HepG2 (cell line): ENCODE results near the gene ITGB3. TPM values are rescaled to one million over a fixed set of nuclear protein-coding genes. Genes with fewer than 3 reads are reported as not detected.

ENCODE experiments used
- ATAC-seq: fragments of 200-7000 bp; cut with Tn5 transposase; 3 replicates; pipeline ENCODE4 v1.9.1; 2020; ENCODE audit warnings: mild to moderate bottlenecking, moderate library complexity
- BruUV-seq: library from RNA; stranded (reverse); fragments of 400-500 nt; replicated peaks from 2 replicates; lab custom pipeline; 2021; lab: Mats Ljungman, UMichigan
- CTCF ChIA-PET: fragments of 300-600 bp; formaldehyde crosslinking; extraction: SDS; loops from one replicate; lab custom pipeline; 2021; ENCODE audit warnings: low total read pairs, inconsistent platforms, low intra/inter-chr PET ratio; lab: Yijun Ruan, JAX
- POLR2A ChIA-PET: fragments of 350-600 bp; sonication (Branson Sonifier 250); formaldehyde crosslinking; loops from one replicate; lab custom pipeline; 2020; ENCODE audit warnings: antibody characterized with exemption, inconsistent platforms; lab: Yijun Ruan, JAX
- DNase-seq: peaks from one replicate; pipeline ENCODE4 v3.0.0-alpha.2; 2015; ENCODE audit warnings: low spot score
- FAIRE-seq: peaks from 3 replicates; lab custom pipeline; 2011; peaks lifted over from hg19 to GRCh38; lab: Jason Lieb, UNC
- H2AFZ ChIP-seq: one replicate; pipeline ENCODE4 v1.6.1; 2011; ENCODE audit warnings: low read length, inconsistent platforms
- H3K27ac ChIP-seq: fragments of 300-600 bp; 3 replicates; pipeline ENCODE4 v1.8.0; 2011; ENCODE audit warnings: mixed run types, mild to moderate bottlenecking, mixed read lengths, low read length, inconsistent platforms; ENCODE audit not compliant: insufficient read depth; ENCODE audit errors: extremely low read length
- H3K27me3 ChIP-seq, 2 experiments: fragments of 200-600 bp in 1 of 2; 2 replicates in 1 of 2; 3 replicates in 1 of 2; pipeline versions ENCODE4 v1.6.0 to v1.8.0; 2011; ENCODE audit warnings: low read length in 2 of 2, mild to moderate bottlenecking in 2 of 2, moderate library complexity in 2 of 2, inconsistent platforms in 1 of 2; ENCODE audit not compliant: insufficient read depth in 2 of 2, control insufficient read depth in 1 of 2
- H3K36me3 ChIP-seq, 2 experiments: fragments of 200-600 bp in 1 of 2; replicated peaks in 1 of 2; 2 replicates in 1 of 2; 3 replicates in 1 of 2; pipeline versions ENCODE4 v1.5.1 to v1.8.0; 2011; ENCODE audit warnings: low read length in 2 of 2, inconsistent platforms in 1 of 2; ENCODE audit not compliant: insufficient read depth in 2 of 2, control insufficient read depth in 1 of 2
- H3K4me1 ChIP-seq: 2 replicates; pipeline ENCODE4 v1.5.1; 2012; ENCODE audit warnings: low read length, inconsistent platforms; ENCODE audit not compliant: insufficient read depth
- H3K4me2 ChIP-seq: 2 replicates; pipeline ENCODE4 v1.6.0; 2011; ENCODE audit warnings: low read depth, low read length, inconsistent platforms
- H3K4me3 ChIP-seq, 3 experiments: fragments of 200-600 bp in 1 of 3; sonication (generic), shearing (Covaris generic) in 1 of 3; replicated peaks in 1 of 3; 2 replicates each; pipeline ENCODE4 v1.5.1; 2011 to 2016; ENCODE audit warnings: low read length in 3 of 3, inconsistent platforms in 2 of 3, low read depth in 2 of 3, mild to moderate bottlenecking in 2 of 3, control low read depth in 1 of 3, mixed read lengths in 1 of 3; ENCODE audit not compliant: insufficient read depth in 1 of 3
- H3K79me2 ChIP-seq: one replicate; pipeline ENCODE4 v1.6.1; 2011; ENCODE audit warnings: low read length, inconsistent platforms; ENCODE audit not compliant: insufficient read depth
- H3K9ac ChIP-seq: 2 replicates; pipeline ENCODE4 v1.6.0; 2011; ENCODE audit warnings: mild to moderate bottlenecking, low read depth, low read length, inconsistent platforms; ENCODE audit not compliant: insufficient read depth
- H3K9me3 ChIP-seq: 2 replicates; pipeline ENCODE4 v1.5.1; 2012; ENCODE audit warnings: mild to moderate bottlenecking, low read length
- H4K20me1 ChIP-seq: 2 replicates; pipeline ENCODE4 v1.6.0; 2011; ENCODE audit warnings: inconsistent platforms, mild to moderate bottlenecking, low read length, moderate library complexity; ENCODE audit not compliant: insufficient read depth
- AGO2 ChIP-seq: fragments of 200-400 bp; formaldehyde crosslinking; optimal IDR thresholded peaks from 2 replicates; pipeline ENCODE3; 2017; ENCODE audit warnings: mild to moderate bottlenecking, low read depth, low read length, moderate library complexity
- ATF1 ChIP-seq: IDR thresholded peaks from 2 replicates; pipeline ENCODE4 v1.6.1; 2016; ENCODE audit warnings: mild to moderate bottlenecking, control low read depth
- BCL6 ChIP-seq: IDR thresholded peaks from 2 replicates; pipeline ENCODE4 v1.6.1; 2016; ENCODE audit warnings: missing genetic modification reagents, missing compliant biosample characterization
- BHLHE40 ChIP-seq: IDR thresholded peaks from 2 replicates; pipeline ENCODE4 v1.6.1; 2011; ENCODE audit warnings: low read length, improper control_type of control experiment
- GTF2F1 ChIP-seq: fragments of 150-350 bp; IDR thresholded peaks from 2 replicates; pipeline ENCODE4 v1.6.1; 2014; ENCODE audit warnings: low read length
- IKZF4 ChIP-seq: sonication (generic); formaldehyde crosslinking; IDR thresholded peaks from 2 replicates; pipeline ENCODE4 v1.5.1; 2020; ENCODE audit warnings: borderline replicate concordance, mild to moderate bottlenecking, low read depth, missing genetic modification reagents; ENCODE audit errors: not compliant biosample characterization
- MXI1 ChIP-seq: IDR thresholded peaks from 3 replicates; pipeline ENCODE4 v1.6.1; 2012; ENCODE audit warnings: low read depth, low read length, inconsistent platforms, borderline replicate concordance
- NCOR1 ChIP-seq: fragments of 200-600 bp; sonication (generic); IDR thresholded peaks from 2 replicates; pipeline ENCODE4 v1.7.0; 2017; ENCODE audit warnings: antibody characterized with exemption, low read length, borderline replicate concordance
- NR3C1 ChIP-seq: sonication (generic); formaldehyde crosslinking; IDR thresholded peaks from 2 replicates; pipeline ENCODE4 v1.4.0; 2020; ENCODE audit warnings: missing genetic modification reagents
- POLR2AphosphoS5 ChIP-seq: IDR thresholded peaks from 2 replicates; pipeline ENCODE4 v1.6.1; 2012; ENCODE audit warnings: low read depth, low read length
- RELA ChIP-seq: sonication (generic); formaldehyde crosslinking; IDR thresholded peaks from 2 replicates; pipeline ENCODE4 v1.4.0; 2020; ENCODE audit warnings: missing genetic modification reagents
- RORA ChIP-seq: sonication (generic); formaldehyde crosslinking; IDR thresholded peaks from 2 replicates; pipeline ENCODE4 v1.5.0; 2020; ENCODE audit warnings: mild to moderate bottlenecking, missing genetic modification reagents, moderate library complexity
- SKI ChIP-seq: fragments of 450-650 bp; IDR thresholded peaks from one replicate; pipeline ENCODE4 v1.6.1; 2018; ENCODE audit warnings: mild to moderate bottlenecking; ENCODE audit not compliant: partially characterized antibody
- SP4 ChIP-seq: sonication (generic); formaldehyde crosslinking; IDR thresholded peaks from 2 replicates; pipeline ENCODE4 v1.8.1; 2023; ENCODE audit warnings: mild to moderate bottlenecking, missing genetic modification reagents
- U2AF1 ChIP-seq: fragments of 200-400 bp; formaldehyde crosslinking; optimal IDR thresholded peaks from 2 replicates; pipeline ENCODE3; 2017; ENCODE audit warnings: mild to moderate bottlenecking, low read depth, low read length
- ZKSCAN5 ChIP-seq: sonication (generic); formaldehyde crosslinking; IDR thresholded peaks from 2 replicates; pipeline ENCODE4 v1.5.1; 2020; ENCODE audit warnings: mild to moderate bottlenecking, missing genetic modification reagents
- ZNF12 ChIP-seq: sonication (generic); formaldehyde crosslinking; IDR thresholded peaks from 2 replicates; pipeline ENCODE4 v1.5.0; 2020; ENCODE audit warnings: missing genetic modification reagents
- ZNF354B ChIP-seq: sonication (generic); formaldehyde crosslinking; IDR thresholded peaks from 2 replicates; pipeline ENCODE4 v1.8.0; 2022; ENCODE audit warnings: mild to moderate bottlenecking, missing genetic modification reagents
- ZNF546 ChIP-seq: sonication (generic); formaldehyde crosslinking; conservative IDR thresholded peaks from 2 replicates; pipeline ENCODE4 v1.8.1; 2023; ENCODE audit warnings: mild to moderate bottlenecking, missing genetic modification reagents
- ZNF567 ChIP-seq: sonication (generic); formaldehyde crosslinking; IDR thresholded peaks from 2 replicates; pipeline ENCODE4 v1.8.1; 2023; ENCODE audit warnings: mild to moderate bottlenecking, missing genetic modification reagents, borderline replicate concordance
- ZNF605 ChIP-seq: sonication (generic); formaldehyde crosslinking; IDR thresholded peaks from 2 replicates; pipeline ENCODE4 v1.8.0; 2022; ENCODE audit warnings: mild to moderate bottlenecking, missing genetic modification reagents
- ZNF7 ChIP-seq: IDR thresholded peaks from 2 replicates; pipeline ENCODE4 v1.6.1; 2016; ENCODE audit warnings: missing biosample characterization, missing genetic modification reagents
- WGBS: methylation state at CpG from one replicate; pipeline ENCODE4 v1.1.6; 2017; ENCODE audit warnings: low lambda C conversion rate; 5-methylcytosine and 5-hydroxymethylcytosine counted together
- in situ Hi-C: cut with HindIII; loops from 2 replicates; pipeline ENCODE4 v1.10.0; 2017; ENCODE audit warnings: low pct_unique_long_range_greater_than_20kb; ENCODE audit not compliant: extremely low pct_ligation_motif_present
- intact Hi-C: fragments of 100-400 bp; cut with micrococcal nuclease; formaldehyde crosslinking; loops from one replicate; pipeline ENCODE4 v1.10.0; 2022; ENCODE audit not compliant: unreplicated experiment
- polyA plus RNA-seq, 8 experiments: library from polyadenylated mRNA; depleted of rRNA in 3 of 8; stranded (reverse) in 7 of 8; unstranded in 1 of 8; fragments of >200 nt; fragmentation: Illumina TruSeq in 4 of 8; extraction: Trizol in 4 of 8; gene quantifications; 2 replicates each; pipeline versions ENCODE4 v1.2.1 to v1.2.3, GENCODE V29; 2011 to 2016; ENCODE audit warnings: low read depth in 4 of 8, missing spikeins in 1 of 8, mixed read lengths in 1 of 8; ENCODE audit not compliant: insufficient read depth in 1 of 8
- total RNA-seq, 5 experiments: library from RNA; depleted of rRNA; stranded (reverse); fragments of >200 nt; fragmentation: Illumina TruSeq; extraction: Trizol; gene quantifications; 2 replicates each; pipeline ENCODE4 v1.2.3, GENCODE V29; 2016; ENCODE audit warnings: low read depth in 1 of 5
- TF ChIP-seq, protein P1 (sequence below): sonication (generic); formaldehyde crosslinking; IDR thresholded peaks from 2 replicates; pipeline ENCODE4 v1.4.0; 2020; ENCODE audit warnings: low read depth, mild to moderate bottlenecking, missing genetic modification reagents
- TF ChIP-seq, protein P2 (sequence below): sonication (generic); formaldehyde crosslinking; IDR thresholded peaks from 2 replicates; pipeline ENCODE4 v1.8.1; 2023; ENCODE audit warnings: mild to moderate bottlenecking, missing genetic modification reagents

ITGB3 gene
- total and polyA plus RNA-seq, 2 of the 13 experiments (the other 11 are each of a cell fraction or from before 2014, with no cell fraction given): 0.09 to 0.31 TPM

DNA sequence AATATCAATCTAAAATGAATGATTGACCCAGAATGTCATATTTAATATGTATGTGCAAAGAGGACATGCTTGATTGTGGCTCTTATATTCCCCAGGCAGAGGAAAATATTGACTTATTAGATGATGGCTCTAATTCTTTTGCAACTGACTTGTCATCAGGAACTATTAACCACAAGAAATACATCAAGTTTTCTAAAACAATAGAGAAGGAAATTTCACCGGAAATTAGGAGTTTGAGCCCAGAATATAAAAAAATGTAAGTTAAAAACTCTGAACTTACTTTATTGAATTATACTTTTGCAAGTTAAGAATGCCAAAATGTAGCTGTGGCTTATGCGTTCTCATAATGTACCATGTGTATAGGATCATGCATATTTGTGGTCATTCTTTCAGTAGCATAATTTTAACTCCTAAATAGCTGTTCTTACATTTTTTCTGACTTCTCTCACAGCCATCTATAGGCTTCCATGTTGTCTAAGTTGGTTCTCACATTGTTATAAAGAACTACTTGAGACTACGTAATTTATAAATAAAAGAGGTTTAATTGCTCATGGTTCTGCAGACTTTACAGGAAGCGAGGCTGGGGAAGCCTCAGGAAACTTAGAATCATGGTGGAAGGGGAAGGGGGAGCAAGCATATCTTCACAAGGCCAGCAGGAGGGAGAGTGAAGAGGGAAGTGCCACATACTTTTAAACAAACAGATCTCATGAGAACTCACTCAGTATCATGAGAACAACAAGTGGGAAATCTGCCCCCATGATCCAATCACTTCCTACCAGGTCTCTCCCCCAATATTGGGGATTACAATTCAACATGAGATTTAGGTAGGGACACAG is 81.7 kb downstream of the ITGB3 start (continued):
- TF ChIP-seq, protein P1, sequence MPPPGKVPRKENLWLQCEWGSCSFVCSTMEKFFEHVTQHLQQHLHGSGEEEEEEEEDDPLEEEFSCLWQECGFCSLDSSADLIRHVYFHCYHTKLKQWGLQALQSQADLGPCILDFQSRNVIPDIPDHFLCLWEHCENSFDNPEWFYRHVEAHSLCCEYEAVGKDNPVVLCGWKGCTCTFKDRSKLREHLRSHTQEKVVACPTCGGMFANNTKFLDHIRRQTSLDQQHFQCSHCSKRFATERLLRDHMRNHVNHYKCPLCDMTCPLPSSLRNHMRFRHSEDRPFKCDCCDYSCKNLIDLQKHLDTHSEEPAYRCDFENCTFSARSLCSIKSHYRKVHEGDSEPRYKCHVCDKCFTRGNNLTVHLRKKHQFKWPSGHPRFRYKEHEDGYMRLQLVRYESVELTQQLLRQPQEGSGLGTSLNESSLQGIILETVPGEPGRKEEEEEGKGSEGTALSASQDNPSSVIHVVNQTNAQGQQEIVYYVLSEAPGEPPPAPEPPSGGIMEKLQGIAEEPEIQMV (CRISPR knock-in tag): no peak
- TF ChIP-seq SP4 (CRISPR knock-in tag) (no peak), U2AF1 (no peak), AGO2 (no peak), NCOR1 (no peak)

DNA sequence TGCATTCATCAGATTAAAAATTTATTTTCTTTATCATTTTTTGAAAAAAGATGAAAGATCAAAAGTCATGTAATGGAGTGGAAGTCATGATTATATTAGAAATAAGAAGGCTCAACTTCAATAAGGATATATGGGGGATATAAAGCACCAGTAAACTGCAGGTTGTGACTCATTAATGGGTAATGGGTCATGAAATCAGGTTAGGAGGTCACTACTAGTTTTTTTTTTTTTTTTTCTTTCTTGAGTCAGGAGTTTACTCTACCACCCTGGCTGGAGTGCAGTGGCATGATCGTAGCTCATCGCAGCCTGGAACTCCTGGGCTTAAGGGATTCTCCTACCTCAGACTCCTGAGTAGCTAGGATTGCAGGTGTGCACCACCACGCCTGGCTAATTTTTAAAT is 84.4 kb downstream of the ITGB3 start:
- intact Hi-C loops (no loop called here), in situ Hi-C loops (no loop called here)
- H3K36me3 ChIP-seq: no peaks in the 10 kb centered on the region
- H3K27ac ChIP-seq: no peak overlapping the region
- no peaks in the 10 kb centered on the region for H3K79me2 ChIP-seq
- no TSS peak for BruUV-seq
- no peak overlapping the region for H3K4me3 ChIP-seq
- CTCF ChIA-PET: no interaction called here
- H3K4me1 ChIP-seq: no peaks in the 10 kb centered on the region
- no peaks in the 10 kb centered on the region for H3K9me3 ChIP-seq
- H3K9ac ChIP-seq: no peak overlapping the region
- H3K4me2 ChIP-seq: no peak overlapping the region
- H3K27me3 ChIP-seq: no peaks in the 10 kb centered on the region
- no peak for DNase-seq
- no peak for ATAC-seq
- 88% methylated on average over 3 of the region's 3 CpGs for WGBS
- POLR2A ChIA-PET: interaction anchor here (1.0 kb wide), 1 partner anchor 14 kb away, joined by 3 read pairs; the partner anchor contains the start of gene EFCAB13
- no peaks in the 10 kb centered on the region for H4K20me1 ChIP-seq
- H2AFZ ChIP-seq: no peak overlapping the region
- FAIRE-seq: no peak
- no peak for TF ChIP-seq SKI
- TF ChIP-seq NR3C1: no peak
- TF ChIP-seq IKZF4: no peak
- TF ChIP-seq MXI1: no peak
- TF ChIP-seq ZKSCAN5: no peak
- TF ChIP-seq ZNF354B (CRISPR knock-in tag): no peak
- TF ChIP-seq GTF2F1: no peak
- TF ChIP-seq ZNF546 (CRISPR knock-in tag): no peak
- TF ChIP-seq, protein P2, sequence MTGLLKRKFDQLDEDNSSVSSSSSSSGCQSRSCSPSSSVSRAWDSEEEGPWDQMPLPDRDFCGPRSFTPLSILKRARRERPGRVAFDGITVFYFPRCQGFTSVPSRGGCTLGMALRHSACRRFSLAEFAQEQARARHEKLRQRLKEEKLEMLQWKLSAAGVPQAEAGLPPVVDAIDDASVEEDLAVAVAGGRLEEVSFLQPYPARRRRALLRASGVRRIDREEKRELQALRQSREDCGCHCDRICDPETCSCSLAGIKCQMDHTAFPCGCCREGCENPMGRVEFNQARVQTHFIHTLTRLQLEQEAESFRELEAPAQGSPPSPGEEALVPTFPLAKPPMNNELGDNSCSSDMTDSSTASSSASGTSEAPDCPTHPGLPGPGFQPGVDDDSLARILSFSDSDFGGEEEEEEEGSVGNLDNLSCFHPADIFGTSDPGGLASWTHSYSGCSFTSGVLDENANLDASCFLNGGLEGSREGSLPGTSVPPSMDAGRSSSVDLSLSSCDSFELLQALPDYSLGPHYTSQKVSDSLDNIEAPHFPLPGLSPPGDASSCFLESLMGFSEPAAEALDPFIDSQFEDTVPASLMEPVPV (CRISPR knock-in tag): no peak
- no peak for TF ChIP-seq ATF1 (CRISPR knock-in tag)
- TF ChIP-seq BHLHE40: no peak
- TF ChIP-seq POLR2AphosphoS5: no peak
- TF ChIP-seq ZNF12 (CRISPR knock-in tag): no peak
- TF ChIP-seq RELA (CRISPR knock-in tag): no peak
- TF ChIP-seq ZNF567 (CRISPR knock-in tag): no peak
- TF ChIP-seq RORA: no peak
- TF ChIP-seq ZNF605 (CRISPR knock-in tag): no peak
- TF ChIP-seq BCL6: no peak
- no peak for TF ChIP-seq ZNF7 (CRISPR knock-in tag)
